GM19467 (cell line): ENCODE data around the gene ERGIC1.
"Not testable (repeated sequence)": the region's sequence is repeated elsewhere in the genome, so short reads cannot be mapped to it uniquely, and the experiment has no call there.

Experiments used
- ATAC-seq: cut with Tn5 transposase; IDR thresholded peaks from one replicate; pipeline ENCODE4 v1.9.1; 2021; ENCODE audit warnings: mild to moderate bottlenecking, moderate library complexity; ENCODE audit not compliant: unreplicated experiment

The ERGIC1 gene

DNA sequence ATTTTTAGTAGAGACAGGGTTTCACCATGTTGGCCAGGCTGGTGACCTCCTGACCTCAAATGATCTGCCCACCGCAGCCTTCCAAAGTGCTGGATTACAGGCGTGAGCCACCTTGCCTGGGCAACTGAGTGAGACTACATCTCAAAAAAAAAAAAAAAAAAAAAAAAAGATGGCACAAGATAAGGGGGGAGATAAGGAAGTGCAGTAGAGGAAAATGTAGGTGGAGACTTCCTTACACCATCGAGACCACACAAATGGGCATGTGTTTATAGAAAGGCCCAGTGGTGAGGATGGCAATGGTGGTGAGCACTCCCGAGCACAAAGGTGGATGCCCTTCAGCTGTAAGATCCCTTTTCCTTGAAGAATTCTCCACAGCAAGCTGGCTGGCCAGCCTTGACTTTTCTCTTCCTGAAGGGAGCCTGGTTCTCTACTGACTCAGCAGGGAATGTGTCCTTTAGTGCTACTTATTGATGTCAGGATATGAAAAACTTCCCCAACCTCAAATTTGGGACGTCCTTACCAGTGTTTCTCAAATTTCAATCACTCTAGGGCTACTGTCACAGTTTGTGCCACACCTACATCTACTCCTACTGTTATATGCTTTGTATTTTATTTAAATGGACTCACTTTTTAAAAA, 28.2 kb downstream of the ERGIC1 start:
- ATAC-seq: no peak

DNA sequence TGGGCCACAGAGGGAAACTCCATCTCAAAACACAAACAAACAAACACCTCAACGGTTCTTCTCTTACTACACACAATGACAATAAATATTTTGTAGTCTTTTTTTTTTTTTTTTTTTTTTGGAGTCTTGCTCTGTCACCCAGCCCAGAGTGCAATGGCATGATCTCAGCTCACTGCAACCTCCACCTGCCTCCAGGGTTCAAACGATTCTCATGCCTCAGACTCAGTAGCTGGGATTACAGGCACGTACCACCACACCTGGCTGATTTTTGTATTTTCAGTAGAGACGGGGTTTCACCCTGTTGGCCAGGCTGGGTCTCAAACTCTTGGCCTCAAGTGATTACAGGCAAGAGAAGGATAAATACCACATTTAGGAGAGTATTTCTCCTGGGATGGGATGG, 30.1 kb downstream of the ERGIC1 start:
- not testable (repeated sequence) for ATAC-seq

DNA sequence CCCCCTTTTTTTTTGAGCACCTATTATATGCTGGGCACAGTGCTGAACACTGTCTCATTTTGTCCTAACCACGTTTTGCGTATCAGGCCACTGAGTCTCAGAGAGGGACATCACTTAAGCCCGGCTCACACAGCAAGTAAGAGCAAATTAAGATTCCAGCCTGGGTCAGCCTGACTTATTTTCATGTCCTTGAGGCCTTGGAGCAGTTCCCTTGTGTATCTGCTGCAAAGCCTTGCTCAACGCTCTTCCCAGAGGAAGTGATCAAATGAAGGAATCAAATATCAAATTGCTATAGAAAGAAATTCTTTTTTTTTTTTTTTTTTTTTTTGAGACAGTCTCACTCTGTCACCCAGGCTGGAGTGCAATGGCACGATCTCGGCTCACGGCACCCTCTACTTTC, 30.7 kb downstream of the ERGIC1 start:
- no peak for ATAC-seq

DNA sequence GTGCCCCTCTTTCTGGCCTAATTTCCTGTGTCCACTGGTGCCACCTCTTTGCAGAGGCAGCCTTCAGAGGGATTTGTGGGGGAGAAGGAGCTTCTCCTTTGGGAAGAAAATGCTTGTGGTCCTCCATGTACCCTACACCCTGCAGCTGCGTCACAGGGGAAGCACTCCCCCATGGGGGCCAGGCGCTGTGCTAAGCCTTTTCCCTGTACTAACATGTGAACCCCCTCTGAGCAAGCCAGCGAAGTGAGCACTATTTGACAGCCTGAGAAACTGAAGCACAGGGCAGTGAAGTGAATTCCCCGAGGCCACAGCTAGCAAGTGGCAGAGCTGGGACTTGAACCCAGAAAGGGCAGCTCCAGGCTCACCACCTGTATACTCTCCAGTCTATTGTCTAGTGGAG, 32.3 kb downstream of the ERGIC1 start:
- no peak for ATAC-seq

DNA sequence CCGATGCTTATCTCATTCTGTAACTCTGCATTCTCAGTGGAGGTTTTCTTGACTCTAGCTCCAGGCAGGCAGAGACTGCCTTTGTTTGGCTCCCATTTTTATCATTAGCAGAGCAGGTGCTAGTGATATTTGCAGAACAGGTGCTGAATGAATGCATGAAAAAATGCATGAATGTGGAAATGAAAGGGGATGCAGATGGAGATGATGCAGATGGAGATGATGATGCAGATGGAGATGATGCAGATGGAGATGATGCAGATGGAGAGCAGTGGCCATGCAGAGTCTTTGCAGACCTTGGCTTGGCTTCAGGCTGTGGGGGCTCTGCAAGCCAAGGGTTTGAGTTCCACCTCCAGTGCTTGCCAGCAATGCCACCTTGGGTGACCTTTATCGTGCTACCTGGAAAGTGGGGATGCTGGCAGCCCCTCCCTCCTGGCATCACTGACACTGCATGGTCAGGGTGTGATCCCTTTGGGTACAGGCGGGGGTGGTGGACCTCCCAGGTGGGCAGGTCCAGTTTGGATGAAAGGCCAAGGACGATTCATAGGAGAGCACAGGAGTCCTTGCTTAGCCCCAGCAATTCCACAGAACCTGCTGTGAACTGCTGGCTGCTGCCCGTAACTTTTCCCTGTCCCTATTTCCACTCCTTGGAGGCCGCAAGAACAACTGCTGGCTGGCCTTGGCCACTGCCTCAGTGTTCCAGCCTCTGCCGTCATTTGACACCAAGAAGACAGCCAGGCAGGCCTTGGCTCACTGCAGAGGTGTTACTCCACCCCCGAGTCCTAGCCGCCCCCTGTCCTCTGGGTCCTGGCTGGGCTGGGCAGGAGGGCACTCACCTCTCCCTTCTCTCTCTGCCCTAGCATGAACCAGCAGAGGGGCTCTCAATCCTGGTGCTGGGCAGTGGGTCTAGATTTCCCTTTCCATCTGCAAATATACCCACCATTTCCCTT, 33.0 kb downstream of the ERGIC1 start:
- ATAC-seq: no peak

DNA sequence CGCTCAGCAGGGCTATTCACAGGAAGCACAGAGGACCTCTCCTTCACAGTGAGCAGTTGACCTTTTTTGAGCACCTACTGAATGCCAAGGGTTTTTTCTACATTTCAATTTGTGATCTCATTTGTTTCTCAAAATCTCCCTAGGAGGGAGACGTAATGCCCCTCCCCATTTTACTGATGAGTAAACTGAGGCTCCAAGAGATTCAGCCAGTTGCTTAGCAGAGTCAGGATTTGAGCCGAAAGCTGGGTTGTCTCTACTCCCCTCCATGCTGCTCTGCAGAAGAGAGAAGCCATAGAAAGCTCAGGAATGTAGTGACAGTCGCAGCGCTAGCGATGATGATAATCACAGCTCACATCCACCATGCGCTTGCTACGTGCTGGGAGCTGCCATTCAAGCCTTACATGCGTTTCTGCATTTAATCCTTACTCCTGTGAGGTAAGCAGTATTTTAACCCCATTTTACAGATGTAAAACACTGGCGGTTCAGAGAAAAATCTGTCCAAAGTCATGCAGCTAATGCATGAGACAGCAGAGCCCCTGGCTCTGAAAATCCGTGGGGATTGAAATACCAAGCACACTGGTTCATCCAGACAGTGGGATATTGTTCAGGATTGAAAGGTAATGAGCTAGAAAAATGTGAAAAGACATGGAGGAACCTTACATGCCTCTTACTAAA, 33.8 kb downstream of the ERGIC1 start:
- ATAC-seq: no peak

DNA sequence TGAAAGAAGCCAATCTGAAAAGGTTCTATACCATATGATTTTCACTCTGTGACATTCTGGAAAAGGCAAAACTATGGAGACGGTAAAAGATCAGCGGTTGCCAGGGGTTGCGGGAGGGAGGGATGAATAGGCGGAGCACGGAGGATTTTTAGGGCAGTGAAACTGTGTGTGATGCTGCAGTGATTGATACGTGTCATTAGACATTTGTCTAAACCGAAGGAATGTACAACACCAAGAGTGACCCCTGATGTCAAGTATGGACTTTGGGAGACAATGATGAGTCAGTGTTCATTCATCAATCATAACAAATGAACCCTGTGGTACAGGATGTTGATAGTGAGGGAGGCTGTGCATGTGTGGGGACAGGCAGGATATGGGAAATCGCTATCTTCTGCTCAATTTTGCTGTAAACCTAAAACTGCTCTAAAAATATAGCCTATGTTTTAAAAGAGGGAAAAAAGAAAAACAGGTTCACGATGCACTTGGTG, 34.4 kb downstream of the ERGIC1 start:
- no peak for ATAC-seq

DNA sequence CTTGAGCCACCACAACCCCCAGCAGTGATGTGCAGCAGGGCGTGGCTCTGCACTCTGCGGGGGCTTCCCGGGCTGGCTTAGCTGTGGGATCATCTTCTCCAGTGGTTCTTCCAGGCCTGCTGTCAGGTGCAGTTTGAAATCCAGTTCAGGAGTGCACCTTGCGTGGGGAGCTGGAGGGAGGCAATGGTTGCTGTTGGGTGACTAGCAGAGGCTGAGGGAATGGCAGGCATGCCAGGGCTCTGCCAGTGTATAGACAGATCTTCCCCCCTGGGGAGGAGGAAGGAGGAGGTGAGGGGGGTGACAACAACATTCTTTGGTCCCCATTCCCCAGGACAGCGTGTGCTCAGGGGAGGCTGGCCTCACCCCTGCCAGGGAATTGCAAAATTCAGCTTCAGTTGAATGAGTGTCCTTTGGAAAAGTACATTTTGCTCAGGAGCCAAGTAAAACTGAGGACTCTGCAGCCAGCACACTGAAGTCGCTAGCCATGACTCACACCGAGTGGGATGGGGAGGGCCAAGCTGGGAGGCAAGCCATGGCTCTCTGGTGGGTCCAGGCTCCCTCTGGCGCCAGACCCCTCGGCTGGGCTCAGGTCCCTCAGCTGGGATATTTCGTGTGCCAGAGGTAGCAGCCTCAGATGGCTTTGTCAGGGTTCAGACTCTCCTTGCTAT, 35.0 kb downstream of the ERGIC1 start:
- ATAC-seq: no peak

DNA sequence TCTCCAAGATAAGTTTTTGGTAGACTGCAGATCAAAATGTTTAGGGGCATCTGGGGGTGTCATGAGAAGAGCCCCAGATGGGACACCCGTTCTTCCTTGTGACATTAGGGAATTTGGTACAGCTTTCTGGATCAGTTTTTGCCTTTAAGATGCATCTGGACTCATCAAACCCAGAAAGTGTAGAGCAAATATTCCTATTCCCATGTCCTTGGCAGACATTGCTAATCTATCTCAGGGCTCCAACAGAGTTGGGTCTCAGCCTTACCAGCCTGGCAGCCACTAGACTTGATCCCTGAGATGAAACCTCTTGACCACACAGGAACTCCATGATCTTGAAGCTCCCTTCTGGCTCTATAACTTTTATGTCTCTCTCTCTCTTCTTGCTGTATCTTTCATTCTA, 35.6 kb downstream of the ERGIC1 start:
- ATAC-seq: no peak

DNA sequence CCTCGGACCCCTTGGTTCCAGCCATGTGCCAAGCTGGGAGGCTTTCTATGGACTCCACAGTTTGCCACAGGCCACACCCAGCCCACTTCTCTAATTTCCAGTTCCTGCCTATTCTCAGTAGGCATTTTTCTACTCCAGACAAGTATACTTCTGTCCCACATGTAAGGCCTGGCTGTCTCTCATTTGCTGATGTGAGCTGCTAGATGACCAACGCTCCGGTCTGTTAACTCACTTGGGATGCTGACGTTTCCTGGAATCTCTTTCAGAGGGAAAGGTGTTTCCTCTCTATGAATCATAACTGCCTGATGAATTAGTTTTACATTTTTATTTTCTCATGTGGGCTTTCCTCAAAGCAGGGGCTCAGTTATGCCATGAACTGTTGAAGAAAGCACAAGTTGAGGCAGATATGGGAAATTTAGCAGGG, 36.3 kb downstream of the ERGIC1 start:
- no peak for ATAC-seq

DNA sequence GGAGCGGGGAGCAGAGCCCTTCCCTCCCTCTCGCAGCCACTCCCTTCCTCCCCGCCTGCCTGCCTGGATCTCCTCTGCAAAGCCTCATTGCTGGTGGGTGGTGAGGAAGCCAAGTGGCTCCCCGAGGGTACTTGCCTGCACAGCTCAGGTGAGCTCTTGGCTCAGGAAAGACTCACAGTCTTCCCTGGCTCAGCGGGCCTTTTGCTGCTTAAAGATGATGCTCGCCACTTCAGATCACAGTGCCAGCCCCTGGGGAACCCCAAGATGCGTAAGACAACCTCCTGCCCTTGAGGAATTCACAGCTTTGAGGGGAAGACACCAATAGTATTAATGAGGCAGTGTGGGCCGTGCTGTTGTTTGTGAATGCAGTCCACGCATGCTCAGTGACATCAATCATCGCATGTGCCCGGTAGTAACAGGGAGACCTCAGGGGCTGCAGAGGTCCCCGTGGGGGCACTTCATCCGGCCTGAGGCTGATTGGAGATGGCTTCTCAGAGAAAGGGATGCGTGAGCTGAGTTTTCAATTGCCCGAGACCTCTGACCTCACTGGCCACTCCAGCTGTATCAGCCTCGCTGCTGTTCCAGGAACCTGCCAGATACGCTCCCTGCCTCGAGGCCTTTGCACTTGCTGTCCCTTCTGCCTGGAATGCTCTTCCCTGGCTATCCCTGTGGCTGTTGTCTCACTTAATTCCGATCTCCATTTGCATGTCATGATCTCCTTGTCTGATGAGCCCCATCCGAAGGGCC, 36.8 kb downstream of the ERGIC1 start:
- no peak for ATAC-seq

DNA sequence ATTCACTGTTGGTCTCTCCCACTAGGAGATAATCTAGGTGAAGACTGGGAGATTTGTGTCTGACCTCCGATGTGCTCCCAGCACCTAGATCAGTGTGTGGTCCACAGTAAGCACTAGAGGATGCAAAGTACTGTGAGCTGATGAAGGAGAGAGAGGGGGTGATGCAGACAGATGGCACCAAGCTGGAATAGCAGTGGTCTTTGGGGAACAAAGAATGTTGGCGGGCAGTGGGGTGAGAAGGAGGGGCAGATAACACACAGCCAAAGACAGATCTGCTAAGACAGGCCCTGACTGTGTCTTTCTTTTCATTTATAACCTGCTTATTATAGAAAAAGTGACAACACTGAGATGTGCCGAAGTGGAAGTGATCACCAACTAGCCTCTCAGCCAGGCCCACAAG, 37.5 kb downstream of the ERGIC1 start:
- no peak for ATAC-seq

DNA sequence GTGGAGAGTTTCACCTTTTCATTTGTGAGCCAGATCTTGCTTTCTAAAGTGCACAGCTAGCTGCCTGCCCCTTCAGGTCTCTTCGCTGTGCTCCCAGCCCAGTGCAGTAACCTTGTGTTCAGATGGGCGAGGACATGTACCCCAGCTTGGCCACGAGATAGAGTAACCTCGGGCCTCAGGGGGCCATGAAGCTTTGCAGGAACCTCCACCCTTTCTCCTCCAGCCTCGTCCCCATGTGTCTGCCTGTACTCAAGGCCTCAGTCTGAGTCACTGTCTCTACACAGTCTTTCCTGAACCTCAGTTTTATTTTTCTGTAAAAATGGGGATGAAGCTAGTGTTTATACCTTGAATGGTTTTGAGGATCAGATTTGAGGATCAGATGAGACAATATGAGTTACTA, 37.9 kb downstream of the ERGIC1 start:
- no peak for ATAC-seq

DNA sequence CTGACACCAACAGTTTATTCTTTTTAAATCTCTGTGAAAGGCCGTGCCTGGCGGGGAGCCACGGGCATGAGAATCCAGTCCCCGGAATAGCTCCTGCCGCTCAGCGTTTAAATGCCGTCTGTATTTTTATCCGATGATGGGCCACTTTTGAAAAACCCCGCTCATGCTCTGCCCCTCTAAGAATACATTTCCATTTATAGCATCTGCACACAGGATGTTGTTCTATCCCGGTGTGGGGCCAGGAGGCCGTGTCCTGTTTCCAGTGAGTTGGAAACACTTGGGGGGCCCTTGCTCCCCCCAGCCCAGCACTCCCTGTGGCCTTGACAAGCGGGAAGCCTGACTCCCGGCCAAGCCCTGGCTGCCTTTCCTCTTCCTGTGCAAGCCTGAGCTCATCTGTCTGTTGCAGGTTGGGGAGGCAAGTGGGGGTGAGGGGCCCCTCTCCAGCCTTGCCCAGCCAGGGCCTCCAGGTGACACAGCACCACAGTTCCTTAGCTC, 39.0 kb downstream of the ERGIC1 start:
- no peak for ATAC-seq

DNA sequence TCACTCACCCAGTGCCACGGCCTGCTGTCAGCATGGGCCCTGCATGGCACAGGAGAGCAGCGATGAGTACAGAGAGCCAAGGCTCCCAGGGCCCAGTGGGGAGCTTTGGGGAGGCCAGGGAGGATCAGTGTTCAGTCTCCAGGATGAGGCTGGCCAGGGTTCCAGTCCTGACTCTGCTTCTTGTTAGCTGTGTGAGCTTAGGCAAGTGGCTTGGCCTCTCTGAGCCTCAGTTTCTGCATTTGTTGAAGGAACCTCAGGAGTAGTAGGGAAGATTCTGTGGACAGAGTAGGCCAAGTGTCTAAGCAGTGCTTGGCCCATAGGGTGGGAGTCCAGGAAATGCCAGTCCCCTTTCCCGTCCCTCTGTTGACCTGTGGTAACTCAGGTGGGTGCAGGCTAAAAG, 39.5 kb downstream of the ERGIC1 start:
- no peak for ATAC-seq

DNA sequence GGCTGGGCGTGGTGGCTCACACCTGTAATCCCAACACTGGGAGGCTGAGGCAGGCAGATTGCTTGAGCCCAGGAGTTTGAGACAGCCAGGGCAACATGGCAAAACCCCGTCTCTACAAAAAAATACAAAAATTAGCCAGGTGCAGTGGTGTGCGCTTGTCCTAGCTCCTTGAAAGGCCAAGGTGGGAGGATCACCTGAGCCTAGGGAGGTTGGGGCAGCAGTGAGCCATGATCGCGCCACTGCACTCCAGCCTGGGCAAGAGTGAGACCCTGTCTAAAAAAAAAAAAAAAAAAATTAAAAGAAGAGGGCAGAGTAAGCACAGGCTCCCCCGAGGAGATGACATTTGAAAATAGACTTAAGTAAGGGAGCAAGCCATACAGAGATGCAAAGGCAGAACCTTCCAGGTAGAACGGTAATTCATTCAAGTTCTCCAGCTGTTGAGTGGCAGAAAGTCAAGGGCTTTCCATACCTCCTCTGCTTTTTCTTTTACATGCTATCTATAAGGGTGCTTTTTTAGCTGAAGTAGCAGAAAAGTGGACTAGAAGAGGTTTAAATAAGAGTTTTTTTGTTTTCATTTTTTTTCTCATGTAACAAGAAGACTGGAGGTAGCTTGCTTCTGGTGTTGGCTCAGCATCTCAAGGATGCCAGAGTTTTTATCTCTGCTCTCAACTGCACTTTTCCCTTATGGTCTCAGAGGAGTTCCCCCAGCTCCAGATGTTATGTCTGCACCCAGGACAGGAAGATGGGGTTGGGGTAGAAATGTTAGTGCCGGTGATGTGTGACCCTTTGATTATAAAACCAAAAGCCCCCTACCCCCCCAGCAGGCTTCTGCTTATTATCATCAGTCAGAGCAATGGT, 40.8 kb downstream of the ERGIC1 start:
- no peak for ATAC-seq

DNA sequence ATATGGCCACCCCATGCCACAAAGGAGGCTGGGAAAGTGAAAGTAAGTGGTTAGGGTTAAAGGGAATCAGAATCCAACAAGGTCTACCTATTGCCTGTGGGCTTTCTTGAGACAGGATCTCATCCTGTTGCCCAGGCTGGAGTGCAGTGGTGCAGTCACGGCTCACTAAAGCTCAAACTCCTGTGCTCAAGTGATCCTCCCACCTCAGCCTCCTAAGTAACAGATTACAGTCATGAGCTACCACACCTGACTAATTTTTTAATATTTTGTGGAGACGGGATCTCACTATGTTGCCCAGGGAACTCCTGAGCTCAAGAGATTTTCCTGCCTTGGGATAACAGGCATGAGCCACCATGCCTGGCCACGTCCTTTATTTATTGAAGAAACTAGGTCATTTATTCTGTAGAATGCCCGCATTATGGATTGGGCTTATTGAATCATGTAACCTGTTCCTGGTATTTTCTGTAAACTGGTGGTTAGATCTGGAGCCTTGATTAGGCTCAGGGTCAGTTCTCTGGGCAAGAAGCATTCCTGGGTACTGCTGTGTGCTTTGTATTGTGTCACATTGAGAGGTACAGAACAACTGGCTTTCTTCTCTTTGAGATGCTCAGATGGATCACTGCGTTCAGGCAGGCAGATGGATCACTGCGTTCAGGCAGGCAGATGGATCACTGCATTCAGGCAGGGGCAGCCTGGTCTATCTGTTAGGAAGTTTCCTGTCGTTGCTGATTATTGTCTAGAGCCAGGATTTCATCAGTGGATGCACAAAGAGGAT, 41.6 kb downstream of the ERGIC1 start:
- ATAC-seq: no peak

DNA sequence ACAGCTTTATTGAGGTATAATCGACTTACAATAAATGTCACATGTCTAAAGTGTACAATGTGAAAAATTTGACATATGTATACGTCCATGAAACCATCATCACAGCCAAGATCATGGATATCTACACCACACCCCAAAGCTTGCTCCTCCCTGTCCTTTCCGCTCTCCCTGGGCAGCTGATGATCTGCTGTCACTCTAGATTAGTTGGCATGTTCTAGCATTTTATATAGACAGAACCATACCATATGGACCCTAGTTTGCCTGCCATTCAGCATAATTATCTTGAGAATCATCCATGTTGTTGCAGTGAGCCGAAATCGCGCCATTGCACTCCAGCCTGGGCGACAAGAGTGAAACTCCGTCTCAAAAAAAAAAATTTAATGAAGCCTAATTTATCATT, 42.5 kb downstream of the ERGIC1 start:
- no peak for ATAC-seq
